Ovary (tissue), 9 donors: ENCODE results near the gene SDC4. TPM values are rescaled to one million over a fixed set of nuclear protein-coding genes. Genes with fewer than 3 reads are reported as not detected.
A peak's percentile ranks its signal among the peaks of the same experiment; 100 is the strongest.

Source experiments
- DNase-seq, 5 donors: peaks; one replicate each; pipeline ENCODE4 v3.0.0-alpha.2; 2019 to 2020
- H3K27ac ChIP-seq, 2 donors: fragments of 200-600 bp; one replicate each; pipeline versions ENCODE4 v1.5.1 to v1.8.0; 2019 to 2022
- H3K27me3 ChIP-seq: fragments of 200-600 bp; one replicate; pipeline ENCODE4 v1.8.0; 2022
- H3K36me3 ChIP-seq: fragments of 200-600 bp; sonication (generic); one replicate; pipeline ENCODE4 v1.5.1; 2019
- H3K4me1 ChIP-seq: one replicate; pipeline ENCODE4 v1.8.1; 2013; ENCODE audit warnings: mild to moderate bottlenecking, moderate library complexity; ENCODE audit not compliant: insufficient read depth
- H3K4me3 ChIP-seq: fragments of 200-600 bp; sonication (generic); one replicate; pipeline ENCODE4 v1.5.1; 2017
- H3K9me3 ChIP-seq, 2 donors: fragments of 200-600 bp in 1 of 2; sonication (generic) in 1 of 2; one replicate each; pipeline versions ENCODE4 v1.5.1 to v1.8.1; 2013 to 2019; ENCODE audit warnings: mild to moderate bottlenecking in 1 of 2, moderate library complexity in 1 of 2
- CTCF ChIP-seq, 3 donors: fragments of 450-650 bp in 2 of 3; fragments of 200-600 bp in 1 of 3; IDR thresholded peaks; one replicate each; pipeline versions ENCODE4 v1.5.1 to v1.8.0; 2016 to 2022; ENCODE audit warnings: antibody characterized with exemption in 3 of 3, mild to moderate bottlenecking in 1 of 3
- EP300 ChIP-seq: sonication (generic); formaldehyde crosslinking; IDR thresholded peaks from one replicate; pipeline ENCODE4 v1.6.1; 2017; ENCODE audit warnings: antibody characterized with exemption
- POLR2A ChIP-seq: fragments of 450-650 bp; IDR thresholded peaks from one replicate; pipeline ENCODE4 v1.6.1; 2017; ENCODE audit warnings: antibody characterized with exemption, mild to moderate bottlenecking, moderate library complexity
- WGBS, 3 donors: extraction: QIAGEN DNeasy Blood & Tissue Kit in 1 of 3; methylation state at CpG; one replicate each; pipeline versions ENCODE4 v1.1.5 to v1.1.7; 2013 to 2017; 5-methylcytosine and 5-hydroxymethylcytosine counted together
- intact Hi-C, 4 donors: fragments of 100-400 bp; cut with DNase I; formaldehyde crosslinking; loops; one replicate each; pipeline versions ENCODE4 v1.11.0 to v1.15.1; 2022 to 2023
- polyA plus RNA-seq, 2 donors: library from polyadenylated mRNA; stranded (reverse); fragments of 200-250 nt in 1 of 2; fragments of 350-450 nt in 1 of 2; fragmentation: Illumina TruSeq in 1 of 2; extraction: RNeasy Lipid Tissue Mini Kit (QIAGEN cat#74804) in 1 of 2; gene quantifications; one replicate each; pipeline ENCODE4 v1.2.3, GENCODE V29; 2013 to 2014
- total RNA-seq, 7 donors: library from RNA; depleted of rRNA in 2 of 7; stranded (reverse); fragments of >200 nt in 2 of 7; fragmentation: NEBNext Ultra II Directional in 3 of 7; extraction: Animal tissue kit (Norgen Biotek cat#: 25700) in 3 of 7; gene quantifications; one replicate each; pipeline versions ENCODE4 v1.1.0 to v1.2.4, GENCODE V29; 2016 to 2023
- donor health status: DM: no; HTN: no; CAD: no; lungs with moderate emphysema.
- donor health status: DM: no; HTN: no; CAD: no.
- donor health status: Bipolar disorder and iron deficiency.
- donor health status: DM: yes; HTN: yes; CAD: no.
- donor health status: DM: no; HTN: no; CAD: no.
- donor health status: DM: yes; HTN: yes; CAD: no.

SDC4 gene
- total and polyA plus RNA-seq, 9 donors, result 12.9 to 269 (median 45.9) TPM

GRCh38 chr20:45308117-45308778 lies 40.0 kb downstream of the SDC4 start, which contains the start of gene MATN4:
MATN4 (minus strand) TSS chr20:45308299; CDS start chr20:45305582, 2,717 bp downstream.
- WGBS, 3 donors, result 28 to 38% (median 31%) methylated on average over 16 to 20 of the region's 20 CpGs
- Histone ChIP-seq H3K4me3 (no peak within 1 kb of the TSS), H3K9me3 (no peaks in the 10 kb centered on the region), H3K27me3 (no peaks in the 10 kb centered on the region), H3K36me3 (no peaks in the 10 kb centered on the region), H3K4me1 (no peaks in the 10 kb centered on the region), H3K27ac (no peak within 1 kb of the TSS)
- DNase-seq, result no peak
- intact Hi-C loops, result no loop called here
- TF ChIP-seq EP300 (no peak), POLR2A (no peak), CTCF (IDR thresholded peaks at IDR 0.05) (no peak)

- Histone ChIP-seq H3K4me3 (no peak overlapping the region), H3K9me3 (no peaks in the 10 kb centered on the region), H3K36me3 (no peaks in the 10 kb centered on the region), H3K27me3 (no peaks in the 10 kb centered on the region), H3K27ac (no peak overlapping the region), H3K4me1 (no peaks in the 10 kb centered on the region)
- intact Hi-C loops, result no loop called here
- 43 to 51% (median 44%) methylated on average over 16 of the region's 16 CpGs for WGBS, 3 donors
- no peak for DNase-seq
- TF ChIP-seq CTCF (IDR thresholded peaks at IDR 0.05) (no peak), EP300 (no peak), POLR2A (no peak)
These were observed 41.1 kb downstream of the SDC4 start for GRCh38 chr20:45307076-45307640.

GRCh38 chr20:45306431-45306982 lies 41.7 kb downstream of the SDC4 start, which contains the start of gene RBPJL:
RBPJL (plus strand) TSS chr20:45306840; CDS start chr20:45306923, 83 bp downstream.
- peak; percentile 8 to 21 (median 10) for TF ChIP-seq CTCF (IDR thresholded peaks at IDR 0.05)
- no peak for TF ChIP-seq EP300

GRCh38 chr20:45305262-45305661 lies 43.0 kb downstream of the SDC4 start:
- DNase-seq, result no peak
- Histone ChIP-seq H3K9me3 (no peaks in the 10 kb centered on the region), H3K27ac (no peak overlapping the region), H3K4me3 (no peak overlapping the region), H3K4me1 (no peaks in the 10 kb centered on the region), H3K36me3 (no peaks in the 10 kb centered on the region), H3K27me3 (no peaks in the 10 kb centered on the region)
- intact Hi-C loops, result no loop called here
- TF ChIP-seq EP300 (no peak), CTCF (IDR thresholded peaks at IDR 0.05) (no peak), POLR2A (no peak)
- 56 to 60% (median 60%) methylated on average over 4 of the region's 4 CpGs for WGBS, 3 donors

More at GRCh38 chr20:45306431-45306982, 41.7 kb downstream of the SDC4 start, which contains the start of gene RBPJL:
- intact Hi-C loops, result no loop called here
- H3K36me3 ChIP-seq, result no peaks in the 10 kb centered on the region
- no peaks in the 10 kb centered on the region for H3K27me3 ChIP-seq
- no peaks in the 10 kb centered on the region for H3K9me3 ChIP-seq
- H3K4me3 ChIP-seq, result no peak within 1 kb of the TSS
- H3K4me1 ChIP-seq, result no peaks in the 10 kb centered on the region
- WGBS, 3 donors, result 14 to 32% (median 18%) methylated on average over 25 to 41 of the region's 41 CpGs
- no peak within 1 kb of the TSS for H3K27ac ChIP-seq
- no peak for DNase-seq
